Pancreas (tissue), 10 donors: Measurements from ENCODE around the gene ALAS1. TPM values are rescaled to one million over a fixed set of nuclear protein-coding genes. Genes with fewer than 3 reads are reported as not detected.

Source experiments
- ATAC-seq, 4 donors: fragments of 200-7000 bp; cut with Tn5 transposase; one replicate each; pipeline versions ENCODE4 v1.8.0 to v1.9.1; 2020; ENCODE audit warnings: mild to moderate bottlenecking in 4 of 4, moderate library complexity in 4 of 4
- DNase-seq, 6 donors: peaks; one replicate each; pipeline ENCODE4 v3.0.0-alpha.2; 2020
- FAIRE-seq: peaks from 2 replicates; lab custom pipeline; 2012; peaks lifted over from hg19 to GRCh38; lab: Jason Lieb, UNC
- H3K27ac ChIP-seq, 4 donors: fragments of 200-600 bp; sonication (generic); 1 replicate in 3 of 4; 2 replicates in 1 of 4; pipeline versions ENCODE4 v1.5.0 to v1.8.0; 2020
- H3K27me3 ChIP-seq, 4 donors: fragments of 200-600 bp; one replicate each; pipeline ENCODE4 v1.8.0; 2021
- H3K36me3 ChIP-seq, 3 donors: fragments of 200-600 bp; sonication (generic) in 1 of 3; one replicate each; pipeline versions ENCODE4 v1.5.0 to v1.8.0; 2020 to 2021
- H3K4me1 ChIP-seq, 3 donors: fragments of 200-600 bp; one replicate each; pipeline ENCODE4 v1.8.0; 2021
- H3K4me3 ChIP-seq, 4 donors: fragments of 200-600 bp; sonication (generic) in 2 of 4; one replicate each; pipeline versions ENCODE4 v1.5.0 to v1.8.0; 2020 to 2021
- H3K9me3 ChIP-seq, 4 donors: fragments of 200-600 bp; one replicate each; pipeline ENCODE4 v1.8.0; 2021
- WGBS, 2 donors: extraction: QIAGEN DNeasy Blood & Tissue Kit; methylation state at CpG; one replicate each; pipeline ENCODE4 v1.1.7; 2013; 5-methylcytosine and 5-hydroxymethylcytosine counted together
- intact Hi-C, 3 donors: fragments of 100-400 bp; cut with DNase I; formaldehyde crosslinking; loops; one replicate each; pipeline versions ENCODE4 v1.11.1 to v1.14.2; 2022
- polyA plus RNA-seq, 2 donors: library from polyadenylated mRNA; stranded (reverse); fragments of 200-250 nt; gene quantifications; one replicate each; pipeline ENCODE4 v1.2.3, GENCODE V29; 2013
- total RNA-seq, 6 donors: library from RNA; stranded (reverse); fragmentation: NEBNext Ultra II Directional in 4 of 6; extraction: Animal tissue kit (Norgen Biotek cat#: 25700) in 4 of 6; gene quantifications; one replicate each; pipeline versions ENCODE4 v1.2.1 to v1.2.4, GENCODE V29; 2021 to 2023
- TF ChIP-seq, protein P1 (sequence below), 4 donors: fragments of 200-600 bp; sonication (generic) in 3 of 4; IDR thresholded peaks; one replicate each; pipeline versions ENCODE4 v1.5.0 to v1.8.0; 2021; ENCODE audit warnings: antibody characterized with exemption in 4 of 4
- donor health status: healthy with polysubstance abuse.
- donor health status: DM: no; HTN: no; CAD: no; lungs with moderate emphysema.
- donor health status: DM: no; HTN: no; CAD: no.
- donor health status: control.
- donor health status: control.
- donor health status: Bipolar disorder and iron deficiency.
- donor health status: DM: yes; HTN: yes; CAD: no.
- donor health status: DM: no; HTN: no; CAD: no.
- donor health status: DM: no; HTN: no; CAD: no.
- donor health status: DM: yes; HTN: yes; CAD: no.

The ALAS1 gene
- total and polyA plus RNA-seq, 8 donors = 8.4 to 21.7 (median 12.9) TPM

GRCh38 chr3:52221563-52222318, 23.8 kb downstream of the ALAS1 start:
- intact Hi-C loops = loop anchor here in 2 of 3 donors (5.0 to 10.0 kb wide), 3 partner anchors 53 to 121 kb away; partner anchors contain the start of gene WDR82 (in 1 of the 2)
- no peaks in the 10 kb centered on the region for H3K27me3 ChIP-seq
- H3K4me3 ChIP-seq = no peak overlapping the region
- 81% methylated on average over 34 of the region's 34 CpGs for WGBS, 2 donors
- no peak overlapping the region for H3K27ac ChIP-seq
- TF ChIP-seq, protein P1, sequence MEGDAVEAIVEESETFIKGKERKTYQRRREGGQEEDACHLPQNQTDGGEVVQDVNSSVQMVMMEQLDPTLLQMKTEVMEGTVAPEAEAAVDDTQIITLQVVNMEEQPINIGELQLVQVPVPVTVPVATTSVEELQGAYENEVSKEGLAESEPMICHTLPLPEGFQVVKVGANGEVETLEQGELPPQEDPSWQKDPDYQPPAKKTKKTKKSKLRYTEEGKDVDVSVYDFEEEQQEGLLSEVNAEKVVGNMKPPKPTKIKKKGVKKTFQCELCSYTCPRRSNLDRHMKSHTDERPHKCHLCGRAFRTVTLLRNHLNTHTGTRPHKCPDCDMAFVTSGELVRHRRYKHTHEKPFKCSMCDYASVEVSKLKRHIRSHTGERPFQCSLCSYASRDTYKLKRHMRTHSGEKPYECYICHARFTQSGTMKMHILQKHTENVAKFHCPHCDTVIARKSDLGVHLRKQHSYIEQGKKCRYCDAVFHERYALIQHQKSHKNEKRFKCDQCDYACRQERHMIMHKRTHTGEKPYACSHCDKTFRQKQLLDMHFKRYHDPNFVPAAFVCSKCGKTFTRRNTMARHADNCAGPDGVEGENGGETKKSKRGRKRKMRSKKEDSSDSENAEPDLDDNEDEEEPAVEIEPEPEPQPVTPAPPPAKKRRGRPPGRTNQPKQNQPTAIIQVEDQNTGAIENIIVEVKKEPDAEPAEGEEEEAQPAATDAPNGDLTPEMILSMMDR (IDR thresholded peaks at IDR 0.05) = no peak
- H3K4me1 ChIP-seq = peaks cover 8 to 10% (median 8%) of the 10 kb centered on the region in 3 donors
- ATAC-seq = no peak
- H3K9me3 ChIP-seq = no peaks in the 10 kb centered on the region
- FAIRE-seq = no peak
- no peaks in the 10 kb centered on the region for H3K36me3 ChIP-seq
- peak in 3 of 6 donors; percentile 24 to 57 (median 55) for DNase-seq

DNA sequence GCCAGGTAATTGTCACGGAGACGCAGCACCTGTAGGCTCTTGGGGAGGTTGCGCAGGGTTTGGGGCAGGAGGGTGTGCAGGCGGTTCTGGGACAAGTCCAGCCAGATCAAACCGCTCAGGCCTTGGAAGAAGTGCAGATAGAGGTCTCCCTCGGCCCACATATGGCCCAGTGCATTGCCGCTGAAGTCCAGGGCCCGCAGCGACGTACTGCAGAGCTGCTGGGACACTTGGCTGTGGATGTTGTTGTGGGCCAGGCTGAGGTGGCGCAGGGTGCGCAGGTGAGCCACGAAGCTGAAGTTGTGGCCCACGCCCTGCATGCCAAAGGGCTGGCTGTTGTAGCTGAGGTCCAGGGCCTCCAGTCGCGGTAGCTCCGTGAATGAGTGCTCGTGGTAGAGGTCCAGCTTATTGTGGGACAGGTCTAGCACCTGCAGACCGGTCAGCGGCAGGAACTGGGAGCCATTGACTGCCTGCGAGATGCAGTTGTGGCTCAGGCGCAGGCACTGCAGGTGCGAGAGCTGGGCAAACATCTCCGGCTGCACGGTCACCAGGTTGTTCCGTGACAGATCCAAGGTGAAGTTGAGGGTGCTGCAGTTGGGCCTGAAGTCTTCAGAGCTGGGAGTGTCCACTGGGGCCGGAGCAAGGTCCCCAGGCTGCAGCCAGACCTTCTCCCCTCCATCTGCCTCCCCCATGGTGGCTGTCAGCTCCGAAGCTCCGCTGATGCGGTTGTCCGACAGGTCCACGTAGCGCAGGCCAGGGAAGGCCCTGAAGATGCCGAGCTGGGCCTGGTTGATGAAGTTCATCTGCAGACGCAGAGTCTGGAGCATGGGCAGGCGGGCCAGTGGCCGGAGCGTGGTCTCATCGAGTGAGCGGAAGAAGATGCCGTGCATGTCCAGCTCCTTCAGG, 24.6 kb downstream of the ALAS1 start:
- Histone ChIP-seq H3K4me3 (no peak overlapping the region), H3K36me3 (no peaks in the 10 kb centered on the region), H3K4me1 (peaks cover under 1 to 4% (median 1%) of the 10 kb centered on the region in 3 donors), H3K27ac (no peak overlapping the region), H3K9me3 (no peaks in the 10 kb centered on the region), H3K27me3 (no peaks in the 10 kb centered on the region)
- no peak for ATAC-seq
- peak in 2 of 6 donors; percentile 21 to 44 for DNase-seq
- TF ChIP-seq, protein P1 (IDR thresholded peaks at IDR 0.05) = no peak
- FAIRE-seq = no peak
- intact Hi-C loops = loop anchor here in 2 of 3 donors (5.0 to 10.0 kb wide), 3 partner anchors 52 to 120 kb away; partner anchors contain the start of gene WDR82 (in 1 of the 2)
- WGBS, 2 donors = 89 to 90% methylated on average over 41 of the region's 41 CpGs

DNA sequence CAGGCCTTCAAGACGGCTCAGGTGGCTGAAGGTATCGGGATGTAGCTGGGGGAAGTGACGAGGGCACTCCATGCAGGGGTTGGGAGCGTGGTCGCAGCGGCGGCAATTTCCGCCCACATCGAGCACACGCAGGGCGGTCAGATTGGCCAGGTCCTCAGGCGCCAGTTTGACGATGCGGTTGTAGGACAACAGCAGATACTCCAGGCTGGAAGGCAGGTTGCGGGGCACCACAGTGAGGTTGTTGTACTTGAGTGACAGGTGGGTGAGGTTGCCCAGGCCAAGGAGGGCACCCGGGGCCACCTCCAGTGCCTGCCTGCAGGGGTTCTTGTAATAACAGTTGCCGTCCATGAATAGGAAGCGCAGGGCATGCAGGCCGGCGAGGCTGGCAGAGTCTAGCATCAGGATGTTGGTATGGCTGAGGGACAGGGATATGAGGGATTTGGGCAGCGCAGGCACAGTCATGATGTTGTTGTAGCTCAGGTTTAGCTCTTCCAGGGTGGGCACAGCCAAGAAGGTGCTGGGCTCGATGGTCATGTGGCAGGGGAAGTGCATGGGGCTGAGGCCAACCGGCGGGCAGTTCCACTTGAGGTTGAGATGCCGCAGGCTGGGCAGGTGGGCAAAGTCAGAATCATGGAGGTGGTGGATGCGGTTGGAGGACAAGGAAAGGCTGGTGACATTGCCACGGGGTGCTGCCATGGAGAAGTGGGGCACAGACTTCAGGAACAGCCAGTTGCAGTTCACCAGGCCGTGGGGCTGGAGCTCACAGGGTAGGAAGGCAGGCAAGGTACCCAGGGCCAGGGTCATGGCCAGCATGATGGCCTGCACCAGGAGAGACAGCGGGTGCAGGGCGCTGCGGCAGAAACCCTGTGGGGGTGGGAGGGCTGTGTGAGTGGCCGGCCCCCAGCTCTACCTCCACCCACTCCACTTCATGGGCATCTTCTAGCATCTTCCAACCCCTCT, 25.8 kb downstream of the ALAS1 start:
- Histone ChIP-seq H3K9me3 (no peaks in the 10 kb centered on the region), H3K4me3 (no peak overlapping the region), H3K27ac (no peak overlapping the region), H3K36me3 (peaks cover 0 to under 1% (median 0%) of the 10 kb centered on the region in 3 donors), H3K27me3 (no peaks in the 10 kb centered on the region), H3K4me1 (no peaks in the 10 kb centered on the region)
- DNase-seq (peak in 2 of 6 donors; percentile 21 to 47), ATAC-seq (no peak), FAIRE-seq (no peak)
- WGBS, 2 donors = 89 to 90% methylated on average over 32 of the region's 32 CpGs
- intact Hi-C loops = loop anchor here in 2 of 3 donors (5.0 to 10.0 kb wide), 3 partner anchors 51 to 119 kb away; partner anchors contain the start of gene WDR82 (in 1 of the 2)
- TF ChIP-seq, protein P1 (IDR thresholded peaks at IDR 0.05) = no peak
